ENCODE measurements around the gene CLK2. TPM values are rescaled to one million over a fixed set of nuclear protein-coding genes. Genes with fewer than 3 reads are reported as not detected.
"Not testable (repeated sequence)": the region's sequence is repeated elsewhere in the genome, so short reads cannot be mapped to it uniquely, and the experiment has no call there.

The CLK2 gene
- total RNA-seq, 1 donor from 2014 or later = 20.9 TPM

GRCh38 chr1:155251566-155251965, 21.7 kb downstream of the CLK2 start:
- intact Hi-C loops (cut with DNase I) = loop anchor here (2.0 kb wide), 2 partner anchors 71 to 341 kb away; no protein-coding TSS in a partner anchor
- DNase-seq (ENCODE audit: missing footprints) (no peak), ATAC-seq (no peak)

DNA sequence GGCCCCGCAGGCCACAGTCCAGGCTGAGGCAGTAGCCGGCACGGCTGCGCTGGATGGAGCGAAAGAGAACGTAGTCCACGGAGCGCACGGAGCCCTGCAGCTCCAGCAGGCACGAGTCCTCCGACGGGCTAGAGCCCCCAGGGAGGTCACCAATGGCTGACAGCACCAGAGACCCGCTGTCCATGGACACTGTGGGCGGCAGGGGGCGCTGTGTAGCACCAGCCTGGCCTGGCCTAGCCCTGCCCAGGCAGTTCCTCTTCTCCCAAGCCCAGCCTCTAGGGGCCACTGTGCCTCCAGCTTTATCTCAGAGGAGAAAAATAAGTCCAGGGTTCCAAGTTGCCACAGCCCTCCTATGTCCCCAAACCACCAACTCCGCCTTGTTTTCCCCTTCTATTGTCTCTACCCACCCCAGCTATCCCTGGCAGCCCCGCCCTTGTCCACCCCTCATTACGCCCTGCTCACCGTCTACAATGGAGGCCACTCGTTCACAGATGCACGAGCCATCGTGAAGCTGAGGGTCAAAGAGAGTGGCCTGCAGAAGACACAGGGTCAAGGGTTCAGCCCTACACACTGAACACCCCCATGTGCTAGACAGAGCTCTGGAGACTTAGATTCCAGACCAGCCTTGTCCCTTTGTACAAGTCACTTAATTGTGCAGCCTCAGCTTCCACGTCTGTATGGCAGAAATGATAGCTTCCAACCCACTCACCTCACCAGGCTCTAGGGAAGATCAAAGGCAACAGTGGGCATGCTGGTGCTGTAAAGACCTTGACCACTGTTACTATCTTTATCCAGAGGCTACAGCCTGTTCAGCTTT, 22.5 kb downstream of the CLK2 start:
- peak; percentile 85 for ATAC-seq
- DNase-seq (ENCODE audit: missing footprints) = peak; percentile 96
- intact Hi-C loops (cut with DNase I) = loop anchor here (1.0 to 2.0 kb wide), 3 partner anchors 57 to 342 kb away; partner anchors contain the start of gene FDPS

DNA sequence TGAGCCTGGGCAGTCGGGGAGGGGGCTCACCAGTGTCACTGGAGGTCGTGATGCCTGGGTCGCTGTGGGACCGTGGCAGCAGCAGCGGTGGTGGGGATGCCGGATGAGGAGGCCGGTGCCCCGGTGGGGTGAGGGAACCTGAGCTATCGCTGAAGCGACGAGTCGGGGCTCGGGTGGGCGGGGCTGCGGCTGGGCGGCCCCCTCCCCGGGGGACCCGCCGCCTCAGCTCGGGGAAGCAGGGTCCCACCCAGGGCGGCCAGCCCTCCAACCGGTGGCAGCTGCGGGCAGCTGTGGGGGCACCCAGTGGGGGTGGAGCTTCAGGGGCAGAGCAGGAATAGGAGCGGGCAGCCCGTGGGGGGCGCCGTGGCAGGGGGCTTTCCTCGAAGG, 23.1 kb downstream of the CLK2 start:
- intact Hi-C loops (cut with DNase I) = loop anchor here (1.0 to 2.0 kb wide), 3 partner anchors 58 to 343 kb away; partner anchors contain the start of gene FDPS
- no peak for ATAC-seq
- no peak for DNase-seq (ENCODE audit: missing footprints)

DNA sequence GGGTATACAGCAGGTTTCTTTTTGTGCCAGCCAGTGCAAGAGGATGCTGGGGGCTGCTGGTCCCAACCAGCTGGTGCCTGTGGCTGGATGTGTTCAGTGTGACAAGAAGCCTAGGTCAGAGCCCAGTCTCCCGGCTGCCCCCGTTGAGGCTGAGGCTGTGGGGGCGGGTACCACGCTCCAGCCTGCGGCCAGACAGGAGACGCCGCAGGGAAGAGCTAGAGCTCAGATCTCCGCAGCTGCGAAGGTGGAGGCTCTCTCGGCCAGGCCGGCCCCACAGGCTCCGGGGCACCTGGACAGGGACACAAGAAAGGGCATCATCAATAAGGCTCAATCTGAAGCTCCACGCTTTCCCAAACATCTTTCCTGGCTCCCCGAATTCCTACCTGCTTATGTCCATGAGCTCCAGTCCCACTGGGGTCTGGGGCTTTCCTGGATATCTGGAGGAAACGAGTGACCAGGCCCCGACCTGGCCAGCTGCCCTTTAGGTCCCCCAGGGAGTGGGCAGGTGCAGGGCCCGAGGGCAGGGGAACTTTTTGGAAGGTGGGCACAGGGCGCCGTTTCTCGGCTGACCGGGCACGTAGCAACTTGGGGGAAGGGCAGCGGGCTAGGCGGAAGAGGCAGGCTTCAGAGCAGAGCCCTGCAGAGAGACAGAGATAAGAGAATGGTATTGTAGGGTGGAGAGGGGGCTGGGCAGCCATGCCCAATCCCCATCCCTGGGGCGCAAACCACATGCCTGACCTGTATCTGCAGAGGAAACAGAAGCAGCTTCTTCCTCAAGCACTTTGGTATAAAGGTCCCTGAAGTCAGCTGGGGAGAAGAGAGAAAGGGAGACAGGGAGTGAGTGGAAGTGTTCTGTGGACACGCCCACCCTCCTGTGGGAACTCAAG, 25.4 kb downstream of the CLK2 start:
- intact Hi-C loops (cut with DNase I) = no loop called here
- DNase-seq (ENCODE audit: missing footprints) (no peak), ATAC-seq (no peak)

GRCh38 chr1:155246796-155247195, 26.5 kb downstream of the CLK2 start:
- DNase-seq (ENCODE audit: missing footprints); ATAC-seq; intact Hi-C loops (cut with DNase I): not testable (repeated sequence)

- intact Hi-C loops (cut with DNase I) = no loop called here
- ATAC-seq = no peak
- DNase-seq (ENCODE audit: missing footprints) = no peak
These were observed 28.2 kb downstream of the CLK2 start for GRCh38 chr1:155245163-155245524.

DNA sequence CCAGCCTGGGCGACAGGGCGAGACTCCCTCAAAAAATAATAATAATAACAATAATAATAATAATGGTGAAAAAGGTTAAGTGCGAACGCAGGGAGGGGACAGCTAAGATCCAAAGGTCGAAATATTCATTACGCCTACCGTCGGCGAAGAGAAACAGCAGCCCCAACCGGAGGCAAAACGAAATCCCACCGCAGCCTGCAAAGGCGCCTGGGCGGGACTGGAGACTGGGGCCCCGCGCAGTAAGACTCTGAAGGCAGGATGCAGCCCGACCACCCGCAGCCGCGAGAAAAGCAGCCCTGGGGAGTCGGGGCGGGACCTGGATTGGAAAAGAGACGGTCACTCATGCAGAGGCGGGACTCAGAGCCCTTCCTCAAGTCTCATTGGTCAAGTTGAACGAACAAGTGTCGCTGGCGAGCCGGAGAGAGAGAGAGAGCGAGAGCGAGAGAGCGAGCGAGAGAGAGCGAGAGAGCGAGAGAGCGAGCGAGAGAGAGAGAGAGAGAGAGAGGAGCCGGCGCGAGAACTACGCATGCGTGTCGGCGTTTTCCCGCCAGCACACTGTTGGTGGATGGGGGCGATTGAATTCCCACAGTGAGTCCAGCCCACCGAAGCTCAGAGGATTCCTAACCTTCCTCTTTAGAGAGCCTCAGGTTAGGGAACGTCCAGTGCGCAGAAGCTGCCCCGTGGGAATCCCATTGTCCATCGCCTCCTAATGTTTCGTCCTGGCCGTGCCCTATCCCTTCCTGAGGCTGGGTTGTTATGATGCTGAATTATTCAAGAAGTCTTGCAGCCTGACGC, 28.7 kb downstream of the CLK2 start:
- peak; percentile 96 for ATAC-seq
- intact Hi-C loops (cut with DNase I) = loop anchor here (5.0 kb wide), 1 partner anchor 37 kb away; the partner anchor contains the start of genes MTX1 and THBS3
- peak; percentile 98 for DNase-seq (ENCODE audit: missing footprints)

DNA sequence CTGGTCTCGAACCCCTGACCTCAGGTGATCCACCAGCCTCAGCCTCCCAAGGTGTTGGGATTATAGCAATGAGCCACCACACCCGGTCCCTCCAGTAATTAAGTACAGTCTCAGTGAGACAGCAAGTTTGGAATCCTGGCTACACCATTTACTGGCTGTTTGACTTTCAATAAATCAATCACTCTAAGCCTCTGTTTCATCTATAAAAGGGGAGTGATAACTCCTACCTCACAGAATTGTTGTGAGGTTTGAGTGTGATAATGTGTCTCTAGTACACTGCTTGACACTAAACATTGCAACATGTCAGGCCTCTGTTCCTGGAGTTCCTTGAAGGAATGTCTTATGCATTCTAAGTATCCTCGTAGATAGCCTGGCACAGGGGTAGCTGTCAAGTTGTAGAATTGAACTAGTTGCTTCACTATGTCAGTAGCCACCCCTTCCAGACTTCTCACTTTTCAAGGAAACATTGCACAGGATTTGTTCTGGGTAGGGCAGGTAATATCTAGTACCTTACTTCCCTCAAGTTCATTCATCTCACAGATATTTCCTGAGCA, 30.4 kb downstream of the CLK2 start:
- intact Hi-C loops (cut with DNase I) = loop anchor here (5.0 kb wide), 1 partner anchor 36 kb away; the partner anchor contains the start of genes MTX1 and THBS3
- no peak for ATAC-seq
- DNase-seq (ENCODE audit: missing footprints) = no peak

DNA sequence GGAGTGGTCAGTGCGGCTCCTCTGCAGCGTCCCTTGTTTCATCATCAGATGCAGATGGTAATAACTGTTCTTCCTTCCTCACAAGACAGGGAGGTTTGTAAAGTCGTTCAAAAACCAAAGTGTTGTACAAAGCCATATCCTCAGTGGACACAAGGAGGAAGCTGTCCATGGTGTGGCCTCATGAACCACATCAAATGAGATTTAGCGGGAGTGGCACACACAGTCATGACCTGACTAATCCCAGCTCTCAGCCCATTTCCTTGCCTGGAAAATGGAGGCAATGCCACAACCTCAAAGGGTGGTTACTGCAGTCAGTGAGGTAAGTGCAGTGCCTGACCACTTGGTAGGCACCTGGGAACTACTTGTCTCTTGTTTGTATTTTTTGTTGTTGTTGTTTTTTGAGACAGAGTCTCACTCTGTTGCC, 31.5 kb downstream of the CLK2 start:
- intact Hi-C loops (cut with DNase I) = loop anchor here (5.0 kb wide), 1 partner anchor 35 kb away; the partner anchor contains the start of genes MTX1 and THBS3
- ATAC-seq = peak; percentile 1
- DNase-seq (ENCODE audit: missing footprints) = no peak

DNA sequence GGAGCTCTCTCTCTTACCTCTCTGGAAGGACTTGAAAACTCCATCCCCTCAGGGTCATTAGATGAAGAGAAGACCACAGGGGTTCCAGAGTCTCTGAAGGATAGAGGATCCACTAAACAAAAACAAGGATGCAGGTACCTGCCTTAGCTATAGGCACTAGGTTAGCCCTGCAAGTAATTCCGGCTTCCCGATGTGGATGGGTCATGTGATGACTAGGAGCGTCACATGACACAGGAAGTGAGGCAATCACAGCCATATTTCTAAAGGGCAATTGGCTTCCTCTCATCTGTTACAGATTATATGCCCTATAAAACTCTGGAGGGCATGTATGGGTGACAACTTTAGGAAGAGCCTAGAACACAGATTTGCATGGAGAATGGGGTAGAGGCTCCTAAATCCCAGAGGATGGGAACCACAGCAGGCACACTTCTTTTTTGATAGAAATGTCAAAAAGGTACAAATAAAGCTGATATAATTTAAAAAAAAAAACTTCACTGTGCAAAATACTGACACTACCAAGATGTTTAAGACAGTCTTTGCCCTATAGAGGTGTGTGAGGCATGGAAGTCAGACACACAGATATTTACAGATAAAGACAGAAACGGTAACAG, 32.1 kb downstream of the CLK2 start:
- ATAC-seq (peak; percentile 15), DNase-seq (ENCODE audit: missing footprints) (no peak)
- intact Hi-C loops (cut with DNase I) = loop anchor here (5.0 kb wide), 1 partner anchor 34 kb away; the partner anchor contains the start of genes MTX1 and THBS3

GRCh38 chr1:155236451-155236850, 36.9 kb downstream of the CLK2 start:
- ATAC-seq (no peak), DNase-seq (ENCODE audit: missing footprints) (no peak)
- intact Hi-C loops (cut with DNase I) = no loop called here

- ATAC-seq; intact Hi-C loops (cut with DNase I); DNase-seq (ENCODE audit: missing footprints): not testable (repeated sequence)
These were observed 37.9 kb downstream of the CLK2 start for GRCh38 chr1:155235375-155235774.

DNA sequence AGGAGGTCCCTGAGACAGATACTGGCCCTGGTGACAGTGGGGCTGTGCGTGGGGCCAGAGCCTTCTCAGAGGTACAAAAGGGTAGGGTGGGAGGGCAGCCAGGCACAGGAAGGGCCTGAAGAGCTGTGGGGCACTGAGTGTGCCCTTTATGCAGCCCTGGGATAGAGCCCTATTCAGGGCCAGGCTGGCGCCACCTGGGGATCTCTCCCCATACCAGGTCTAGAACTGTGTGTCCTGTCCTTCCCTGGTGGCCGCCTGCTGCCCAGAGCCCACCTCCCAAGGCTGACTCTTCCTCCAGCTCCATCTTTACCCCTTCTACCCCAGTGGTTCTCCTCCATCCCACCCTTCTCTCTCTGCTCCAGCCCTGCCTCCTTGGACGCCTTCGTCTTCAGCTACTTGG, 39.8 kb downstream of the CLK2 start:
- DNase-seq (ENCODE audit: missing footprints); intact Hi-C loops (cut with DNase I); ATAC-seq: not testable (repeated sequence)

- intact Hi-C loops (cut with DNase I); ATAC-seq; DNase-seq (ENCODE audit: missing footprints): not testable (repeated sequence)
These were observed 41.0 kb downstream of the CLK2 start for GRCh38 chr1:155232001-155232978.

- DNase-seq (ENCODE audit: missing footprints); intact Hi-C loops (cut with DNase I); ATAC-seq: not testable (repeated sequence)
These were observed 42.0 kb downstream of the CLK2 start for GRCh38 chr1:155231302-155231701.

DNA sequence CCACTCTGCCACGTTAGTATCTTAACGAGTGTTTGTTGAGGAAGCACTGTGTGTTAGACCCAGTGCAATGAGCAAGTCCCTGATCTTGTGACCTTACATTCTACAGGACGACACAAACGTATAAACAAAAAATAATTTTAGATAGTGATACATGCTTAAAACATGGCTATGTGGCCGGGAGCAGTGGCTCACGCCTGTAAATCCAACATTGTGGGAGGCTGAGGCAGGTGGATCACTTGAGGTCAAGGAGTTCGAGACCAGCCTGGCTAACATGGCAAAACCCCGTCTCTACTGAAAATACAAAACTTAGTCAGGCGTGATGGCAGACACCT, 45.2 kb downstream of the CLK2 start:
- intact Hi-C loops (cut with DNase I) = no loop called here
- no peak for DNase-seq (ENCODE audit: missing footprints)
- no peak for ATAC-seq

Data from Right ventricle myocardium inferior (tissue), 1 donor.